CD4-positive, alpha-beta T cell treated with Interleukin-21 for 1 hour (primary cell): Measurements from ENCODE around the gene SRC.

Experiments used
- DNase-seq: peaks from one replicate; pipeline ENCODE4 v3.0.0-alpha.2; 2020

The SRC gene

GRCh38 chr20:37315452-37316110, 30.4 kb upstream of the SRC start:
- no peak for DNase-seq

- DNase-seq, result peak; percentile 28
Observed at GRCh38 chr20:37316116-37316774, 29.7 kb upstream of the SRC start.

GRCh38 chr20:37316775-37317170, 29.2 kb upstream of the SRC start:
- no peak for DNase-seq

GRCh38 chr20:37317316-37317715, 28.6 kb upstream of the SRC start:
- DNase-seq, result no peak

GRCh38 chr20:37317994-37318640, 27.8 kb upstream of the SRC start:
- no peak for DNase-seq

GRCh38 chr20:37319151-37319671, 26.7 kb upstream of the SRC start:
- DNase-seq, result no peak

GRCh38 chr20:37323985-37324384, 22.0 kb upstream of the SRC start:
- no peak for DNase-seq

GRCh38 chr20:37325206-37325605, 20.7 kb upstream of the SRC start:
- DNase-seq, result no peak

- no peak for DNase-seq
Observed at GRCh38 chr20:37326666-37327065, 19.3 kb upstream of the SRC start.

- DNase-seq, result no peak
Observed at GRCh38 chr20:37327748-37328147, 18.2 kb upstream of the SRC start.

GRCh38 chr20:37328149-37328945, 17.6 kb upstream of the SRC start:
- DNase-seq, result no peak

- no peak for DNase-seq
Observed at GRCh38 chr20:37329481-37330165, 16.3 kb upstream of the SRC start.

GRCh38 chr20:37330316-37330715, 15.6 kb upstream of the SRC start:
- DNase-seq, result no peak

GRCh38 chr20:37331060-37331857, 14.7 kb upstream of the SRC start:
- DNase-seq, result no peak

- DNase-seq, result no peak
Observed at GRCh38 chr20:37333130-37333847, 12.7 kb upstream of the SRC start.

GRCh38 chr20:37333848-37334318, 12.1 kb upstream of the SRC start:
- peak; percentile 30 for DNase-seq

GRCh38 chr20:37334450-37334849, 11.5 kb upstream of the SRC start:
- DNase-seq, result no peak

- no peak for DNase-seq
Observed at GRCh38 chr20:37335642-37336368, 10.1 kb upstream of the SRC start.

GRCh38 chr20:37336369-37337207, 9.4 kb upstream of the SRC start:
- DNase-seq, result peak; percentile 51
